ENCODE data around the gene SPTB. TPM values are rescaled to one million over a fixed set of nuclear protein-coding genes. Genes with fewer than 3 reads are reported as not detected.

Gene SPTB
- total RNA-seq, 2 donors from 2014 or later, result 5.6 to 9.9 TPM

GRCh38 chr14:64771161-64771560 is 108.5 kb downstream of the SPTB start:
- Histone ChIP-seq H3K27ac (no peak overlapping the region), H3K27me3 (replicated peaks; ENCODE audit: insufficient read depth) (no peaks in the 10 kb centered on the region), H3K36me3 (no peaks in the 10 kb centered on the region), H3K4me1 (ENCODE audit: control insufficient read depth in 1 of 2, low read depth in 2 of 2) (no peaks in the 10 kb centered on the region), H3K4me3 (no peak overlapping the region), H3K9me3 (no peaks in the 10 kb centered on the region)
- ATAC-seq (ENCODE audit: insufficient number of reproducible peaks, low FRiP score, low read depth) (no peak), DNase-seq (ENCODE audit: low spot score) (no peak)
- TF ChIP-seq CTCF (IDR thresholded peaks at IDR 0.05), result no peak

- TF ChIP-seq CTCF (IDR thresholded peaks at IDR 0.05), result no peak
- Histone ChIP-seq H3K4me1 (ENCODE audit: control insufficient read depth in 1 of 2, low read depth in 2 of 2) (no peaks in the 10 kb centered on the region), H3K27ac (no peak overlapping the region), H3K27me3 (replicated peaks; ENCODE audit: insufficient read depth) (no peaks in the 10 kb centered on the region), H3K36me3 (no peaks in the 10 kb centered on the region), H3K9me3 (no peaks in the 10 kb centered on the region), H3K4me3 (no peak overlapping the region)
- ATAC-seq (ENCODE audit: insufficient number of reproducible peaks, low FRiP score, low read depth) (no peak), DNase-seq (ENCODE audit: low spot score) (no peak)
Measured at GRCh38 chr14:64770751-64771150, 109.0 kb downstream of the SPTB start.

- ATAC-seq (ENCODE audit: insufficient number of reproducible peaks, low FRiP score, low read depth) (no peak), DNase-seq (ENCODE audit: low spot score) (no peak)
- Histone ChIP-seq H3K9me3 (no peaks in the 10 kb centered on the region), H3K27me3 (replicated peaks; ENCODE audit: insufficient read depth) (no peaks in the 10 kb centered on the region), H3K36me3 (no peaks in the 10 kb centered on the region), H3K4me3 (no peak overlapping the region), H3K4me1 (ENCODE audit: control insufficient read depth in 1 of 2, low read depth in 2 of 2) (peaks cover 0 to 4% of the 10 kb centered on the region in 2 donors), H3K27ac (no peak overlapping the region)
- TF ChIP-seq CTCF (IDR thresholded peaks at IDR 0.05), result no peak
Measured at GRCh38 chr14:64769096-64770020, 110.3 kb downstream of the SPTB start.

- no peak for TF ChIP-seq CTCF (IDR thresholded peaks at IDR 0.05)
- no peak for DNase-seq (ENCODE audit: low spot score)
Measured at GRCh38 chr14:64768401-64769095, 111.2 kb downstream of the SPTB start.

GRCh38 chr14:64767215-64767964 is 112.3 kb downstream of the SPTB start:
- ATAC-seq (ENCODE audit: insufficient number of reproducible peaks, low FRiP score, low read depth) (no peak), DNase-seq (ENCODE audit: low spot score) (no peak)
- Histone ChIP-seq H3K4me3 (no peak overlapping the region), H3K36me3 (no peaks in the 10 kb centered on the region), H3K9me3 (no peaks in the 10 kb centered on the region), H3K4me1 (ENCODE audit: control insufficient read depth in 1 of 2, low read depth in 2 of 2) (peaks cover 3 to 23% of the 10 kb centered on the region in 2 donors), H3K27ac (no peak overlapping the region), H3K27me3 (replicated peaks; ENCODE audit: insufficient read depth) (no peaks in the 10 kb centered on the region)
- no peak for TF ChIP-seq CTCF (IDR thresholded peaks at IDR 0.05)

More at GRCh38 chr14:64768401-64769095, 111.2 kb downstream of the SPTB start:
- Histone ChIP-seq H3K9me3 (no peaks in the 10 kb centered on the region), H3K4me3 (no peak overlapping the region), H3K27ac (no peak overlapping the region), H3K27me3 (replicated peaks; ENCODE audit: insufficient read depth) (no peaks in the 10 kb centered on the region), H3K36me3 (no peaks in the 10 kb centered on the region), H3K4me1 (ENCODE audit: control insufficient read depth in 1 of 2, low read depth in 2 of 2) (peaks cover 0 to 12% of the 10 kb centered on the region in 2 donors)
- no peak for ATAC-seq (ENCODE audit: insufficient number of reproducible peaks, low FRiP score, low read depth)

Data from thoracic aorta (tissue), 2 donors.